A549 treated with AZD9567 at 1 μM for 4 hours (cell line): ENCODE data around the gene EYA2. TPM values are rescaled to one million over a fixed set of nuclear protein-coding genes. Genes with fewer than 3 reads are reported as not detected.

Experiments
- total RNA-seq: library from RNA; stranded (reverse); fragments of 200-300 nt; extraction: Qiagen RNA extraction; gene quantifications from 5 replicates; pipeline ENCODE4 v1.2.3, GENCODE V29; 2022; ENCODE audit not compliant: insufficient read depth

Gene EYA2
- 1.5 to 2.5 TPM (median 2.1 TPM) in 5 replicates for total RNA-seq

GRCh38 chr20:46894579-46894958, at the start of gene EYA2:
EYA2 (plus strand) TSS chr20:46894843; CDS start chr20:46990011, 95,168 bp downstream.

Other genes starting within 250 kb of the EYA2 start
- gene SLC13A3, start 243.4 kb upstream of the EYA2 start, total RNA-seq, result 0.03 to 0.11 TPM (median 0.05 TPM) in 3 of 5 replicates, not detected in the others
- 8.6 to 14.8 TPM (median 13.8 TPM) in 5 replicates for gene TP53RK, start 205.4 kb upstream of the EYA2 start, total RNA-seq
- not detected in 5 replicates for gene SLC2A10, start 185.2 kb upstream of the EYA2 start, total RNA-seq